Cerebellar cortex (tissue), 1 donor: ENCODE results near the gene CYP4A22.
"Not testable (repeated sequence)": the region's sequence is repeated elsewhere in the genome, so short reads cannot be mapped to it uniquely, and the experiment has no call there.

Experiments used
- DNase-seq: peaks from one replicate; pipeline ENCODE4 v3.0.0-alpha.2; 2015; ENCODE audit warnings: low spot score

The CYP4A22 gene

DNA sequence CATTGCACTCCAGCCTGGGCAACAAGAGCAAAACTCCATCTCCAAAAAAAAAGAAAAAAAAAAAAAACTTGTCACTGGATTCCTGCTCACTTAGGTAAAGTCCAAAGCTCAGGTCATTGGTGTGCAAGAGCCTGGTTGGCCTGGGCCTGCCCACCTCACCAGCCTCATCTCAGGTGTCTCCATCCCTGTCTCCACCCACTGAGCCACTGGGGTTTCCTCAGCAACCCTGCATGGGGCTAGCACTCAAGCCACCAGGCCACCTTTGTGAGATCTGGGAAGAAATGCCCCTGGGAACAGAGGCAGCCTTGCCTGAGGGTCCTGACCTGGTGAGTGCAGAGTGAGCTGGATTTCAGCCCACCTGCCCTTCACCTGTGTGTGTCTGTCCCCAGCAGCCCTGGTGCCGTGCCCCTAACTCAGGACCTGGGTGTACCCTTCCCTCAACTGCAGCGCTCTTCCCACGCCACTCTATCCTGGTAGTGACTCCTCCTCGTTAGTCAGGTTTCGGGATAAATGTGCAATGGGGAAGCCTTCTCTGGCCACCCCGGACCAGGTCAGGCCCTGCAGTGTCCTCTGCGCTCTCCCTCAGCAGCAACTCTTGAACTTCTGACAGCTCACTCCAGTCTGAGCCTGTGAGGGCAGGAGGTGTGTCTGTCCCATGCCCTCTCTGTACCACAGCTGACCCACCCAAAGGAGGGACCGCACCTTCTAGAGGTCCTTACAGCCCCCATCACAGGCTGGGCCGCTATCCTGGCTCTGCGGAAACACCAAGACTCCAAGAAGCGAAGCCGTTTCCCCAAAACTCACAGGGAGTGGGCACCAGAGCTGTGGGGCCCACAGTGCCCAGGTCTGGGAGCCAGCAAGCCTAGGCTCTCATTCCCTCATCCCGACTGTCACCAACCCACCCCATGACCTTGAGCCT, 49.3 kb downstream of the CYP4A22 start:
- no peak for DNase-seq

DNA sequence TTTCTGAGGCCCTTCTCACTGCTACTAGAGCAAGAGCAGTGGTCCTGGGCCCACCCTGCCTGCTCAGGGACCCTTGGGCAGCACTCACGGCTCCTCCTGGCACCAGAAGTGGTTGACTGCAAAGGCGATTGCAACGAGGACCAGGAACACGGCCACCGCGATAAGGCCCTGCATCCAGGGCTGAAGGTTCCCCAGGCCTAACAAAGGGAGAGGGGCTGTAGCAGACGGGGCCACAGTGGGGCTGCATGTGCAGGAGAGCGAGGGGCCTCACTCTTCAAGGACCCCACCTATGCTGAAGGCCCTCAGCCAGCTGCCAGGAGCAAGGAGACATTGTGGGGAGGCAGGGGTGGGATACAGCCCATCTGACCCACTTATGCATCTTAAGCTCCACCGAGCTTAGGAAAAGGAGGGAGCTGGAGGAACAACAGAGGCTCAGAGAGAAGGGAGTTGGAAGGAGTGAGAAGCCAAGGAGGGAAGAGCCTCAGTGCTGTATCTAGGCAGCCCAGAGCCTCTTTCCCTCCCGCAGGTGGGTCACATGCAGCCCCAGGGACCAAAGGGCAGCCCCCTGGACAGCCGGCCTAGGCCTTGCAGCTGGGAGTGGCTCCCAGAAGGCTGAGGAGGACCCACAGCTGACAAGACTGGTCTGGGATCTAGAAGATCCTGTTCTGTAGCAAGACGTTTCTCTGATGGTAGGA, 50.1 kb downstream of the CYP4A22 start:
- DNase-seq: no peak

DNA sequence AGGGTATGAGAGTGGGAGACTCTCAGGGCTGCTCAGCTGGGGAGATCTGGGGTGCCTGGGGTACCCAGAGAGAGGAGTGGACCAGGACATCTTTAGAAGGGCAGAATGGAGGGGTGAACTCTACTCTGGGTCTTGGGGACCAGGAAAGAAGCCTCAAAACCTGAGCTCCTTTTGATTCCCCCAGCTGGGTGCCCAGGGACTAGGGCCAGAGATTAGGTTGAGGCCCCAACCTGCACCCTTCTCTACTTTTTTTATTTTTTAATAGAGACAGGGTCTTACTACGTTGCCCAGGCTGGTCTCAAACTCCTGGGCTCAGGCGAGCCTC, 50.6 kb downstream of the CYP4A22 start:
- DNase-seq: no peak

- DNase-seq: no peak
These were observed 51.8 kb downstream of the CYP4A22 start for GRCh38 chr1:47188791-47189785.

- DNase-seq: no peak
These were observed 52.7 kb downstream of the CYP4A22 start, which contains the start of gene PDZK1IP1 for GRCh38 chr1:47189844-47190508. PDZK1IP1 (minus strand) TSS chr1:47190036; CDS start chr1:47189932, 104 bp downstream.

- DNase-seq: no peak
These were observed 53.2 kb downstream of the CYP4A22 start for GRCh38 chr1:47190509-47190855.

DNA sequence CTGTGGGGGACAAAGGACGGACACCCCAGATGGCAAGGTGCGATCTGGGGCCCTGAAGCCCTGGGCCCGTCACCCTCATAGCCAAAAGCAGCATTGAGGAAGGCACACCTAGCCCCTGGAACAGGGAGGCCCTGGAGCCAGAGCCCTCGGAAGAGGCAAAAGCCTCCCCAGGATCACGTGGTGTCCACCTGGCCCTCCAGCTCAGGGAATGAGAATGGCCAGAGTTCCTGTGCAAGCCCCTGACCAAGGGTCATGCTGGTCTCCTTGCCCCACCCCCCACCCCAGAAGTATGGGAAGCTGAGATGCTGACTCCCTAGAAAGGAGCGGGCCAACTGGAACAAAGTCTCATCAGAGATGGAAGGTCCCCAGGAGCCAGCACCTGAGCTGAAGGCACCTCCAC, 53.6 kb downstream of the CYP4A22 start:
- no peak for DNase-seq

DNA sequence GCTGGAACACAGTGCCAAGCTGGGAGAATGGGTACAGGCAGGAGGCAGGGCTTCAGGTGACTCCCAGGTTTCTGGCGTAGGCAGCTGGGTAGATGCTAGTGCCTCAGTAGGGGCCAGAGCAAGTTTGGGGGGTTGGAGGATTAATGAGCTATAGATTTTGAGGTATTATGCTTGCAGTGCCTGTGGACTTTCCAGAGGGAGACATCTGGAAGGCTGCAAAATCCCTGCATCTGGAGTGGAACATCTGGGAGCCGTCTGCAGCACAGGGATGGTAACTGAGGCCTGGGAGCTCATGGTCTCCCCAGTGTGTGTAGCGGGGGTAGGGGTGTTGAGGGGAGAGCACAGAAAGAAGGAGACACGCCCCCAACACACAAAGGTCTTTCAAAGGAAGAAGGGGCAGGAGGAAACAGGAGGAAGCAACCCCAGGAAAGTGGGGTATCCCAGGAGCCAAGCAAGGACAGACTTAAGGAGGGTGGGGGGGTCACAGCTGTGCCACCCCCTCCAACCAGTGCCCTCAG, 54.8 kb downstream of the CYP4A22 start:
- DNase-seq: no peak

- peak; percentile 64 for DNase-seq
These were observed 55.5 kb downstream of the CYP4A22 start for GRCh38 chr1:47192458-47193384.

DNA sequence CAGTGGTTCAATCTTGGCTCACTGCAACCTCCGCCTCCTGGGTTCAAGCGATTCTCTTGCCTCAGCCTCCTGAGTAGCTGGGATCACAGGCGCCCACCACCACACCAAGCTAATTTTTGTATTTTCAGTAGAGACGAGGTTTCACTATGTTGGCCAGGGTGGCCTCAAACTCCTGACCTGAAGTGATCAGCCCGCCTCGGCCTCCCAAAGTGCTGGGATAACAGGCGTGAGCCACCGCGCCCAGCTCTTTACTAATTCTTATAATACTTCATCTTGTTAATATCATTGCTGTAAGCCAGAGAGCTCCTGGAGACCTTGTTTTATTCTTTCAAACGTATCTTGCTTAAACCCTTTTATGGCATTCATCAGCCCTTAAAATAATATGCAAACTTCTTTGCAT, 56.3 kb downstream of the CYP4A22 start:
- DNase-seq: not testable (repeated sequence)

- DNase-seq: no peak
These were observed 57.1 kb downstream of the CYP4A22 start for GRCh38 chr1:47194311-47194710.

DNA sequence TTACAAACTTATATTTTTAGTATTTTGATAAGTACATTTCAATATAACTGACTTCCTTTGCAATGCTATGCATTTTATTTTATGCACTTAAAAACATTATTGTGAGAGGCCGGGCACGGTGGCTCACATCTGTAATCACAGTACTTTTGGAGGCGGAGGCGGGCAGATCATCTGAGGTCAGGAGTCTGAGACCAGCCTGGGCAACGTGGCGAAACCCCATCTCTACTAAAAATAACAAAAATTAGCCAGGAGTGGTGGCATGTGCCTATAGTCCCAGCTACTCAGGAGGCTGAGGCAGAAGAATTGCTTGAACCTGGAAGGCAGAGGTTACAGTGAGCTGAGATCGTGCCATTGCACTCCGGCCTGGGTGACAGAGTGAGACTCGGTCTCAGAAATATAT, 58.7 kb downstream of the CYP4A22 start:
- DNase-seq: not testable (repeated sequence)

- DNase-seq: no peak
These were observed 59.4 kb downstream of the CYP4A22 start for GRCh38 chr1:47196622-47197021.

- DNase-seq: no peak
These were observed 61.0 kb downstream of the CYP4A22 start for GRCh38 chr1:47198214-47198613.
